MCF 10A (cell line): Measurements from ENCODE around the gene CHDH. TPM values are rescaled to one million over a fixed set of nuclear protein-coding genes. Genes with fewer than 3 reads are reported as not detected.

Experiments used
- BruUV-seq: library from RNA; stranded (reverse); fragments of 400-500 nt; replicated peaks from 2 replicates; lab custom pipeline; 2021; lab: Mats Ljungman, UMichigan
- CTCF ChIA-PET: fragments of 300-600 bp; sonication (Branson Sonifier 250); formaldehyde crosslinking; extraction: SDS; loops from one replicate; lab custom pipeline; 2021; ENCODE audit warnings: antibody characterized with exemption, inconsistent platforms; lab: Yijun Ruan, JAX
- POLR2A ChIA-PET: fragments of 300-600, 350-650 bp; sonication (Branson Sonifier 250); formaldehyde crosslinking; extraction: SDS; loops from one replicate; lab custom pipeline; 2020; ENCODE audit warnings: antibody characterized with exemption, inconsistent platforms; lab: Yijun Ruan, JAX
- DNase-seq: peaks from one replicate; pipeline ENCODE4 v3.0.0-alpha.2; 2018; ENCODE audit not compliant: unreplicated experiment
- H3K27ac Mint-ChIP-seq: one replicate; pipeline ENCODE4 v1.8.0; 2022; ENCODE audit warnings: mild to moderate bottlenecking, low read depth, mixed read lengths; ENCODE audit not compliant: unreplicated experiment
- H3K27me3 Mint-ChIP-seq: one replicate; pipeline ENCODE4 v1.8.0; 2022; ENCODE audit warnings: mixed read lengths; ENCODE audit not compliant: insufficient read depth, unreplicated experiment
- H3K36me3 Mint-ChIP-seq: one replicate; pipeline ENCODE4 v1.8.0; 2022; ENCODE audit warnings: mild to moderate bottlenecking, moderate library complexity, mixed read lengths; ENCODE audit not compliant: insufficient read depth, unreplicated experiment
- H3K4me1 Mint-ChIP-seq: one replicate; pipeline ENCODE4 v1.8.0; 2022; ENCODE audit warnings: mixed read lengths; ENCODE audit not compliant: insufficient read depth, unreplicated experiment
- H3K4me3 Mint-ChIP-seq: one replicate; pipeline ENCODE4 v1.8.0; 2022; ENCODE audit warnings: mild to moderate bottlenecking, moderate library complexity, mixed read lengths; ENCODE audit not compliant: unreplicated experiment
- H3K9me3 Mint-ChIP-seq: one replicate; pipeline ENCODE4 v1.8.0; 2022; ENCODE audit warnings: mixed read lengths; ENCODE audit not compliant: unreplicated experiment
- CTCF ChIP-seq: fragments of 200-600 bp; IDR thresholded peaks from one replicate; pipeline ENCODE4 v1.8.0; 2022; ENCODE audit warnings: antibody characterized with exemption, mild to moderate bottlenecking; ENCODE audit not compliant: unreplicated experiment
- intact Hi-C: fragments of 100-400 bp; cut with micrococcal nuclease; formaldehyde crosslinking; loops from 2 replicates; pipeline ENCODE4 v1.14.1; 2022
- total RNA-seq: library from RNA; stranded (reverse); gene quantifications from 2 replicates; pipeline ENCODE4 v1.2.3, GENCODE V29; 2022

The CHDH gene
- total RNA-seq, 1 experiment from 2014 or later = 0.49 TPM

GRCh38 chr3:53826048-53826447 lies 20.2 kb downstream of the CHDH start:
- TF ChIP-seq CTCF = no peak
- ChIA-PET POLR2A (no interaction called here), CTCF (interaction anchor here (0.6 to 0.9 kb wide), 2 partner anchors 21 to 1805 kb away, joined by 3 read pairs; no protein-coding TSS in a partner anchor)
- H3K9me3 Mint-ChIP-seq = no peaks in the 10 kb centered on the region
- DNase-seq = no peak
- no TSS peak for BruUV-seq
- no peak overlapping the region for H3K4me3 Mint-ChIP-seq
- no peaks in the 10 kb centered on the region for H3K36me3 Mint-ChIP-seq
- no peaks in the 10 kb centered on the region for H3K27me3 Mint-ChIP-seq
- no peak overlapping the region for H3K27ac Mint-ChIP-seq
- intact Hi-C loops = no loop called here
- peaks cover 6% of the 10 kb centered on the region for H3K4me1 Mint-ChIP-seq

GRCh38 chr3:53824795-53825194 lies 21.4 kb downstream of the CHDH start:
- Mint-ChIP-seq H3K9me3 (no peaks in the 10 kb centered on the region), H3K4me1 (peaks cover 6% of the 10 kb centered on the region), H3K4me3 (no peak overlapping the region), H3K36me3 (peaks cover 6% of the 10 kb centered on the region), H3K27me3 (no peaks in the 10 kb centered on the region), H3K27ac (no peak overlapping the region)
- no peak for TF ChIP-seq CTCF
- ChIA-PET POLR2A (no interaction called here), CTCF (no interaction called here)
- no TSS peak for BruUV-seq
- no peak for DNase-seq
- intact Hi-C loops = no loop called here

GRCh38 chr3:53823956-53824657 lies 22.1 kb downstream of the CHDH start:
- intact Hi-C loops = no loop called here
- no peak overlapping the region for H3K27ac Mint-ChIP-seq
- ChIA-PET POLR2A (no interaction called here), CTCF (no interaction called here)
- BruUV-seq = no TSS peak
- no peak overlapping the region for H3K4me3 Mint-ChIP-seq
- DNase-seq = no peak
- peaks cover 6% of the 10 kb centered on the region for H3K4me1 Mint-ChIP-seq
- TF ChIP-seq CTCF = no peak
- H3K36me3 Mint-ChIP-seq = peaks cover 6% of the 10 kb centered on the region
- H3K27me3 Mint-ChIP-seq = no peaks in the 10 kb centered on the region
- H3K9me3 Mint-ChIP-seq = no peaks in the 10 kb centered on the region

- POLR2A ChIA-PET = no interaction called here
- no peak for TF ChIP-seq CTCF
- H3K27me3 Mint-ChIP-seq = no peaks in the 10 kb centered on the region
- H3K36me3 Mint-ChIP-seq = peaks cover 6% of the 10 kb centered on the region
- no peaks in the 10 kb centered on the region for H3K9me3 Mint-ChIP-seq
- no peak overlapping the region for H3K27ac Mint-ChIP-seq
- CTCF ChIA-PET = no interaction called here
- H3K4me3 Mint-ChIP-seq = no peak overlapping the region
- intact Hi-C loops = no loop called here
- no TSS peak for BruUV-seq
- no peak for DNase-seq
- H3K4me1 Mint-ChIP-seq = peaks cover 6% of the 10 kb centered on the region
Measured at GRCh38 chr3:53823026-53823955, 22.9 kb downstream of the CHDH start.
